ENCODE measurements around the gene WDR47.

GRCh38 chr1:109091078-109091838 lies 49.4 kb upstream of the WDR47 start:
- TF ChIP-seq POLR2A (IDR thresholded peaks at IDR 0.05; ENCODE audit: borderline replicate concordance, extremely low read depth, insufficient read depth, insufficient read length) (no peak), ELF1 (IDR thresholded peaks at IDR 0.05; ENCODE audit: borderline replicate concordance, low read depth) (no peak), REST (IDR thresholded peaks at IDR 0.05; ENCODE audit: low read depth) (no peak), EZH2 (IDR thresholded peaks at IDR 0.05) (no peak), CTCF (IDR thresholded peaks at IDR 0.05 in 2 of 3, conservative IDR thresholded peaks at IDR 0.05 in 1 of 3; ENCODE audit: borderline replicate concordance in 1 of 3, insufficient read depth in 1 of 3, low read depth in 2 of 3, low read length in 2 of 3) (no peak), SIN3A (IDR thresholded peaks at IDR 0.05; ENCODE audit: low read depth) (no peak), RAD21 (IDR thresholded peaks at IDR 0.05; ENCODE audit: low read depth) (no peak), YY1 (IDR thresholded peaks at IDR 0.05; ENCODE audit: extremely low read depth, insufficient replicate concordance, low read depth, low read length) (no peak), EZH2phosphoT487 (IDR thresholded peaks at IDR 0.05; ENCODE audit: borderline replicate concordance) (no peak), ATF3 (IDR thresholded peaks at IDR 0.05) (no peak), FOSL1 (IDR thresholded peaks at IDR 0.05; ENCODE audit: low read depth) (no peak)
